PC-3 (cell line): ENCODE measurements around the gene AGRN. TPM values are rescaled to one million over a fixed set of nuclear protein-coding genes. Genes with fewer than 3 reads are reported as not detected.

Experiments
- ATAC-seq: fragments of 200-7000 bp; cut with Tn5 transposase; 2 replicates; pipeline ENCODE4 v1.9.1; 2020; ENCODE audit warnings: mild to moderate bottlenecking, moderate library complexity
- BruUV-seq: library from RNA; stranded (reverse); fragments of 400-500 nt; replicated peaks from 2 replicates; lab custom pipeline; 2021; lab: Mats Ljungman, UMichigan
- CTCF ChIA-PET: fragments of 300-600 bp; sonication (Branson Sonifier 250); formaldehyde crosslinking; loops from one replicate; lab custom pipeline; 2022; ENCODE audit warnings: antibody characterized with exemption; lab: Charles Lee
- POLR2A ChIA-PET: fragments of 300-600 bp; sonication (Branson Sonifier 250); formaldehyde crosslinking; loops from one replicate; lab custom pipeline; 2022; ENCODE audit warnings: antibody characterized with exemption; ENCODE audit not compliant: unreplicated experiment; lab: Charles Lee
- DNase-seq: peaks from one replicate; pipeline ENCODE4 v3.0.0-alpha.2; 2015
- H2AFZ ChIP-seq: fragments of 300-600 bp; sonication (generic); 2 replicates; pipeline ENCODE4 v1.6.0; 2016; ENCODE audit warnings: antibody characterized with exemption, low read length
- H3F3A ChIP-seq: fragments of 300-600 bp; sonication (generic); one replicate; pipeline ENCODE4 v1.6.0; 2017; ENCODE audit warnings: antibody characterized with exemption, low read length, control low read depth, mild to moderate bottlenecking; ENCODE audit not compliant: unreplicated experiment
- H3K27ac ChIP-seq: fragments of 300-600 bp; sonication (generic); 2 replicates; pipeline ENCODE4 v1.5.1; 2016; ENCODE audit warnings: mild to moderate bottlenecking, low read length
- H3K27me3 ChIP-seq: fragments of 300-600 bp; sonication (generic); 2 replicates; pipeline ENCODE4 v1.6.1; 2016; ENCODE audit warnings: low read length, mixed read lengths
- H3K36me3 ChIP-seq: fragments of 300-600 bp; sonication (generic); 2 replicates; pipeline ENCODE4 v1.6.1; 2016; ENCODE audit warnings: low read depth, mixed run types, low read length, mixed read lengths
- H3K4me1 ChIP-seq: fragments of 300-600 bp; sonication (generic); 2 replicates; pipeline ENCODE4 v1.5.1; 2016; ENCODE audit warnings: low read length; ENCODE audit not compliant: insufficient read depth
- H3K4me2 ChIP-seq: fragments of 300-600 bp; sonication (generic); 2 replicates; pipeline ENCODE4 v1.6.0; 2016; ENCODE audit warnings: low read length
- H3K4me3 ChIP-seq: fragments of 300-600 bp; sonication (generic); 2 replicates; pipeline ENCODE4 v1.5.1; 2016; ENCODE audit warnings: mild to moderate bottlenecking, low read length, mixed read lengths
- H3K79me2 ChIP-seq: fragments of 300-600 bp; sonication (generic); 2 replicates; pipeline ENCODE4 v1.6.1; 2017; ENCODE audit warnings: low read length, mixed read lengths
- H3K9ac ChIP-seq: fragments of 300-600 bp; sonication (generic); 2 replicates; pipeline ENCODE4 v1.6.0; 2016; ENCODE audit warnings: mild to moderate bottlenecking, low read length
- H3K9me2 ChIP-seq: fragments of 300-600 bp; sonication (generic); replicated peaks from 2 replicates; pipeline ENCODE4 v1.6.1; 2016; ENCODE audit warnings: mixed run types, low read length, mixed read lengths
- H3K9me3 ChIP-seq: fragments of 300-600 bp; sonication (generic); 2 replicates; pipeline ENCODE4 v1.6.1; 2016; ENCODE audit warnings: low read length, mixed read lengths
- H4K20me1 ChIP-seq: fragments of 300-600 bp; sonication (generic); 2 replicates; pipeline ENCODE4 v1.6.1; 2016; ENCODE audit warnings: low read length, mixed read lengths
- CTCF ChIP-seq: fragments of 300-600 bp; sonication (generic); conservative IDR thresholded peaks from 2 replicates; pipeline ENCODE4 v1.5.1; 2017; ENCODE audit warnings: antibody characterized with exemption, low read depth, mild to moderate bottlenecking, low read length
- EZH2 ChIP-seq: fragments of 300-600 bp; sonication (generic); IDR thresholded peaks from one replicate; pipeline ENCODE4 v1.6.1; 2017; ENCODE audit warnings: antibody characterized with exemption, mild to moderate bottlenecking, low read length; ENCODE audit not compliant: unreplicated experiment
- EZH2phosphoT487 ChIP-seq: fragments of 300-600 bp; sonication (generic); IDR thresholded peaks from 2 replicates; pipeline ENCODE4 v1.6.1; 2018; ENCODE audit warnings: mild to moderate bottlenecking, antibody characterized with exemption, low read length, borderline replicate concordance
- intact Hi-C: fragments of 100-400 bp; cut with micrococcal nuclease; formaldehyde crosslinking; loops from 2 replicates; pipeline ENCODE4 v1.9.0; 2023
- total RNA-seq: library from RNA; depleted of rRNA; stranded (reverse); fragments of >200 nt; gene quantifications from 2 replicates; pipeline ENCODE4 v1.2.3, GENCODE V29; 2014

The AGRN gene
- total RNA-seq, 1 experiment from 2014 or later: 273 TPM

GRCh38 chr1:1066403-1067283 lies 46.7 kb downstream of the AGRN start:
- H3K79me2 ChIP-seq: peaks cover 5% of the 10 kb centered on the region
- peaks cover 64% of the 10 kb centered on the region for H3K4me1 ChIP-seq
- TSS peak; percentile 1 for BruUV-seq

GRCh38 chr1:1067284-1067859 lies 47.5 kb downstream of the AGRN start:
- Histone ChIP-seq H3K27me3 (no peaks in the 10 kb centered on the region), H3K9me2 (no peaks in the 10 kb centered on the region), H2AFZ (no peak overlapping the region), H4K20me1 (peaks cover 6% of the 10 kb centered on the region), H3K27ac (peak overlapping the region; percentile 60), H3K9ac (peak overlapping the region; percentile 83), H3K79me2 (peaks cover 10% of the 10 kb centered on the region), H3F3A (peaks cover 6% of the 10 kb centered on the region), H3K9me3 (no peaks in the 10 kb centered on the region), H3K36me3 (no peaks in the 10 kb centered on the region; the same call in 1 of the 2 replicates), H3K4me3 (peak overlapping the region; percentile 75), H3K4me1 (peaks cover 61% of the 10 kb centered on the region), H3K4me2 (peak overlapping the region; percentile 93)
- intact Hi-C loops: loop anchor here (10.0 kb wide), 1 partner anchor 547 kb away; the partner anchor contains the start of gene MIB2
- no peak for TF ChIP-seq EZH2phosphoT487
- TF ChIP-seq CTCF: no peak
- no peak for TF ChIP-seq EZH2
- ATAC-seq: peak; percentile 41
- CTCF ChIA-PET: interaction anchor here (0.6 to 1.1 kb wide), 3 partner anchors 9 to 83 kb away, joined by 3 to 6 read pairs (median 6); partner anchors contain the start of gene ISG15
- BruUV-seq: no TSS peak
- POLR2A ChIA-PET: interaction anchor here (0.8 kb wide), 1 partner anchor 12 kb away, joined by 3 read pairs; no protein-coding TSS in a partner anchor
- peak; percentile 71 for DNase-seq

More at GRCh38 chr1:1066403-1067283, 46.7 kb downstream of the AGRN start:
- Histone ChIP-seq H3K4me3 (peak overlapping the region; percentile 75), H3K27me3 (no peaks in the 10 kb centered on the region), H3K36me3 (no peaks in the 10 kb centered on the region; the same call in 1 of the 2 replicates), H3F3A (peaks cover 6% of the 10 kb centered on the region), H4K20me1 (peaks cover 4% of the 10 kb centered on the region; the same call in 1 of the 2 replicates), H2AFZ (no peak overlapping the region), H3K9me3 (no peaks in the 10 kb centered on the region), H3K4me2 (peak overlapping the region; percentile 93), H3K9ac (peak overlapping the region; percentile 83), H3K9me2 (no peaks in the 10 kb centered on the region), H3K27ac (peak overlapping the region; percentile 60)
- POLR2A ChIA-PET: no interaction called here
- ATAC-seq (peak; percentile 10), DNase-seq (peak; percentile 70)
- no peak for TF ChIP-seq EZH2phosphoT487
- TF ChIP-seq EZH2: no peak
- no peak for TF ChIP-seq CTCF
- intact Hi-C loops: loop anchor here (10.0 kb wide), 1 partner anchor 548 kb away; the partner anchor contains the start of gene MIB2
- CTCF ChIA-PET: no interaction called here
